HCT116 (cell line): ENCODE data around the gene TRPM3. TPM values are rescaled to one million over a fixed set of nuclear protein-coding genes. Genes with fewer than 3 reads are reported as not detected.

Experiments used
- ATAC-seq: fragments of 200-7000 bp; cut with Tn5 transposase; 2 replicates; pipeline ENCODE4 v1.9.1; 2020; ENCODE audit warnings: mild to moderate bottlenecking, moderate library complexity
- BruUV-seq: library from RNA; stranded (reverse); fragments of 400-500 nt; replicated peaks from 2 replicates; lab custom pipeline; 2021; lab: Mats Ljungman, UMichigan
- CTCF ChIA-PET: fragments of 300-600 bp; sonication (Branson Sonifier 250); formaldehyde crosslinking; loops from one replicate; lab custom pipeline; 2021; ENCODE audit warnings: antibody characterized with exemption; lab: Charles Lee
- POLR2A ChIA-PET: fragments of 300-600, 350-600 bp; sonication (Branson Sonifier 250); formaldehyde crosslinking; loops from one replicate; lab custom pipeline; 2021; ENCODE audit warnings: antibody characterized with exemption; lab: Charles Lee
- RAD21 ChIA-PET, 2 experiments: fragments of 300-600 bp; sonication (Branson Sonifier 250); formaldehyde crosslinking; loops; one replicate each; lab custom pipeline; 2023; ENCODE audit warnings: low total read pairs in 2 of 2; ENCODE audit not compliant: uncharacterized antibody in 2 of 2, unreplicated experiment in 2 of 2, low non-redundant PET in 1 of 2; lab: Charles Lee
- DNase-seq: peaks from one replicate; pipeline ENCODE4 v3.0.0-alpha.2; 2010; ENCODE audit warnings: low read depth, low spot score
- H2AFZ ChIP-seq: fragments of 200-600 bp; shearing (Covaris generic), sonication (generic); 2 replicates; pipeline ENCODE4 v1.6.1; 2017; ENCODE audit warnings: low read depth, mixed run types, mixed read lengths, antibody characterized with exemption, low read length; ENCODE audit not compliant: poor library complexity, severe bottlenecking
- H3K27ac ChIP-seq: 2 replicates; pipeline ENCODE4 v1.5.1; 2012; ENCODE audit warnings: low read depth, low read length
- H3K27me3 ChIP-seq: fragments of 200-600 bp; sonication (generic); 2 replicates; pipeline ENCODE4 v1.6.1; 2016; ENCODE audit warnings: mixed run types, low read length, mixed read lengths; ENCODE audit not compliant: insufficient read depth
- H3K36me3 ChIP-seq, 2 experiments: fragments of 200-500 bp in 1 of 2; fragments of 200-600 bp in 1 of 2; sonication (Bioruptor generic) in 1 of 2; sonication (generic) in 1 of 2; 2 replicates each; pipeline versions ENCODE4 v1.5.1 to v1.6.1; 2014 to 2016; ENCODE audit warnings: low read length in 2 of 2, inconsistent platforms in 1 of 2, mixed read lengths in 1 of 2, mixed run types in 1 of 2; ENCODE audit not compliant: insufficient read depth in 2 of 2, control insufficient read depth in 1 of 2
- H3K4me1 ChIP-seq, 2 experiments: fragments of 200-600 bp in 1 of 2; sonication (generic) in 1 of 2; 2 replicates each; pipeline versions ENCODE4 v1.5.1 to v1.6.1; 2012 to 2017; ENCODE audit warnings: low read length in 2 of 2, inconsistent platforms in 1 of 2, mild to moderate bottlenecking in 1 of 2, mixed read lengths in 1 of 2, mixed run types in 1 of 2, moderate library complexity in 1 of 2; ENCODE audit not compliant: insufficient read depth in 2 of 2, control insufficient read depth in 1 of 2
- H3K4me2 ChIP-seq: fragments of 200-600 bp; sonication (generic); 2 replicates; pipeline ENCODE4 v1.6.1; 2017; ENCODE audit warnings: mixed run types, low read length, mixed read lengths
- H3K4me3 ChIP-seq, 2 experiments: fragments of 200-600 bp in 1 of 2; sonication (generic) in 1 of 2; replicated peaks in 1 of 2; 2 replicates each; pipeline ENCODE4 v1.5.1; 2011 to 2016; ENCODE audit warnings: low read length in 2 of 2, control low read depth in 1 of 2, low read depth in 1 of 2, mild to moderate bottlenecking in 1 of 2, mixed read lengths in 1 of 2, mixed run types in 1 of 2
- H3K79me2 ChIP-seq: fragments of 200-600 bp; sonication (generic); 2 replicates; pipeline ENCODE4 v1.6.1; 2017; ENCODE audit warnings: mild to moderate bottlenecking, mixed run types, low read length, moderate library complexity, mixed read lengths; ENCODE audit not compliant: insufficient read depth
- H3K9ac ChIP-seq: fragments of 200-600 bp; sonication (generic); 2 replicates; pipeline ENCODE4 v1.6.1; 2016; ENCODE audit warnings: low read length, mixed read lengths
- H3K9me2 ChIP-seq: fragments of 200-600 bp; sonication (generic), shearing (Covaris generic); 2 replicates; pipeline ENCODE4 v1.6.1; 2017; ENCODE audit warnings: mixed run types, mild to moderate bottlenecking, moderate library complexity; ENCODE audit not compliant: insufficient read depth
- H3K9me3 ChIP-seq, 2 experiments: fragments of 200-500 bp in 1 of 2; fragments of 200-600 bp in 1 of 2; sonication (Bioruptor generic) in 1 of 2; sonication (generic) in 1 of 2; 2 replicates each; pipeline ENCODE4 v1.6.1; 2014 to 2017; ENCODE audit warnings: low read length in 2 of 2, mixed read lengths in 2 of 2, inconsistent platforms in 1 of 2, low read depth in 1 of 2, mild to moderate bottlenecking in 1 of 2, mixed run types in 1 of 2, moderate library complexity in 1 of 2; ENCODE audit not compliant: control insufficient read depth in 1 of 2, insufficient read depth in 1 of 2
- H4K20me1 ChIP-seq: fragments of 200-600 bp; sonication (generic), shearing (Covaris generic); 2 replicates; pipeline ENCODE4 v1.6.1; 2017; ENCODE audit warnings: mixed run types, mild to moderate bottlenecking, moderate library complexity; ENCODE audit not compliant: insufficient read depth
- CEBPB ChIP-seq: IDR thresholded peaks from 2 replicates; pipeline ENCODE4 v1.6.1; 2012; ENCODE audit warnings: low read depth
- ELF1 ChIP-seq: IDR thresholded peaks from 2 replicates; pipeline ENCODE4 v1.6.1; 2012; ENCODE audit warnings: low read depth, borderline replicate concordance
- EZH2 ChIP-seq: fragments of 200-600 bp; sonication (generic); IDR thresholded peaks from 2 replicates; pipeline ENCODE4 v1.6.1; 2017; ENCODE audit warnings: antibody characterized with exemption, mixed run types
- JUND ChIP-seq: IDR thresholded peaks from 2 replicates; pipeline ENCODE4 v1.6.1; 2012
- POLR2A ChIP-seq: IDR thresholded peaks from 2 replicates; pipeline ENCODE4 v1.7.0; 2011; ENCODE audit warnings: borderline replicate concordance; ENCODE audit not compliant: insufficient read depth, insufficient read length; ENCODE audit errors: extremely low read depth
- SP1 ChIP-seq: IDR thresholded peaks from 2 replicates; pipeline ENCODE4 v1.6.1; 2012; ENCODE audit warnings: low read depth
- YY1 ChIP-seq: IDR thresholded peaks from 2 replicates; pipeline ENCODE4 v1.6.1; 2011; ENCODE audit warnings: low read length, low read depth, moderate library complexity, mild to moderate bottlenecking; ENCODE audit not compliant: insufficient replicate concordance; ENCODE audit errors: extremely low read depth
- intact Hi-C: fragments of 100-400 bp; cut with micrococcal nuclease; formaldehyde crosslinking; loops from 2 replicates; pipeline ENCODE4 v1.10.0; 2022
- total RNA-seq: library from RNA; stranded (reverse); gene quantifications from one replicate; pipeline ENCODE4 v1.2.1, GENCODE V29; 2021; ENCODE audit not compliant: unreplicated experiment
- TF ChIP-seq, protein P1 (sequence below): IDR thresholded peaks from 2 replicates; pipeline ENCODE4 v1.6.1; 2011; ENCODE audit warnings: mild to moderate bottlenecking, low read length, moderate library complexity; ENCODE audit not compliant: insufficient replicate concordance; ENCODE audit errors: extremely low read depth

The TRPM3 gene
- total RNA-seq, 1 experiment from 2014 or later, result not detected

GRCh38 chr9:70861797-70862196 is 259.6 kb downstream of the TRPM3 start:
- intact Hi-C loops, result no loop called here
- H3K4me2 ChIP-seq, result no peak overlapping the region
- no peaks in the 10 kb centered on the region for H3K4me1 ChIP-seq
- no peaks in the 10 kb centered on the region for H3K9me3 ChIP-seq
- H3K4me3 ChIP-seq, result no peak overlapping the region
- no TSS peak for BruUV-seq
- no peak overlapping the region for H3K9ac ChIP-seq
- ChIA-PET CTCF (no interaction called here), RAD21 (no interaction called here), POLR2A (no interaction called here)
- no peak for TF ChIP-seq YY1
- TF ChIP-seq CEBPB, result no peak
- TF ChIP-seq SP1, result no peak
- no peak for TF ChIP-seq JUND
- H3K27me3 ChIP-seq, result peaks cover 82% of the 10 kb centered on the region
- no peaks in the 10 kb centered on the region for H3K79me2 ChIP-seq
- ATAC-seq (no peak), DNase-seq (no peak)
- H3K27ac ChIP-seq, result no peak overlapping the region
- H2AFZ ChIP-seq, result no peak overlapping the region
- no peaks in the 10 kb centered on the region for H3K36me3 ChIP-seq
- H3K9me2 ChIP-seq, result no peaks in the 10 kb centered on the region
- no peaks in the 10 kb centered on the region for H4K20me1 ChIP-seq

DNA sequence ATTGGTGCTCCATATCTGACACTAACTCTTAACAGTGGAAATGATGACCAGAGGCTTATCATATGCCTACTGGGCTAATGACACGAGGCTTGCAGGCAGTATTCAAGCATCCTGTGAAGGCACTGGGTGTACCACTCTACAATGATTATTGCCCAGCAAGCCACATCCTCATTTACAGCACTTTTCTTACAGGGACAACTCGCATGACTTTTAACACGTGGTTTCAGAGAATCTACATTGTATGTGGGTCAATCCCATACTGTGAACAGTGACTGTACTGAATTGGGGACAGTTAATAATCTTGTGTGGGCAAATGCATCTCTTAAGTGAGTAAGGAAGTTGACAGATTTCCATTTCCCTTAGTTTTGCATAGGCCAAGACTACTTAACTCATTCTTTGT is 260.0 kb downstream of the TRPM3 start:
- no peak overlapping the region for H3K9ac ChIP-seq
- DNase-seq (no peak), ATAC-seq (no peak)
- ChIA-PET RAD21 (no interaction called here), POLR2A (no interaction called here), CTCF (no interaction called here)
- H3K9me3 ChIP-seq, result no peaks in the 10 kb centered on the region
- no peaks in the 10 kb centered on the region for H3K9me2 ChIP-seq
- no peak overlapping the region for H3K4me3 ChIP-seq
- no TSS peak for BruUV-seq
- H3K4me1 ChIP-seq, result no peaks in the 10 kb centered on the region
- H3K79me2 ChIP-seq, result no peaks in the 10 kb centered on the region
- no peak overlapping the region for H3K27ac ChIP-seq
- no peak overlapping the region for H3K4me2 ChIP-seq
- TF ChIP-seq ELF1 (no peak), POLR2A (no peak), EZH2 (0 out of 2 replicates have a peak, but pooled peaks have one; percentile 5), SP1 (no peak)
- TF ChIP-seq, protein P1, sequence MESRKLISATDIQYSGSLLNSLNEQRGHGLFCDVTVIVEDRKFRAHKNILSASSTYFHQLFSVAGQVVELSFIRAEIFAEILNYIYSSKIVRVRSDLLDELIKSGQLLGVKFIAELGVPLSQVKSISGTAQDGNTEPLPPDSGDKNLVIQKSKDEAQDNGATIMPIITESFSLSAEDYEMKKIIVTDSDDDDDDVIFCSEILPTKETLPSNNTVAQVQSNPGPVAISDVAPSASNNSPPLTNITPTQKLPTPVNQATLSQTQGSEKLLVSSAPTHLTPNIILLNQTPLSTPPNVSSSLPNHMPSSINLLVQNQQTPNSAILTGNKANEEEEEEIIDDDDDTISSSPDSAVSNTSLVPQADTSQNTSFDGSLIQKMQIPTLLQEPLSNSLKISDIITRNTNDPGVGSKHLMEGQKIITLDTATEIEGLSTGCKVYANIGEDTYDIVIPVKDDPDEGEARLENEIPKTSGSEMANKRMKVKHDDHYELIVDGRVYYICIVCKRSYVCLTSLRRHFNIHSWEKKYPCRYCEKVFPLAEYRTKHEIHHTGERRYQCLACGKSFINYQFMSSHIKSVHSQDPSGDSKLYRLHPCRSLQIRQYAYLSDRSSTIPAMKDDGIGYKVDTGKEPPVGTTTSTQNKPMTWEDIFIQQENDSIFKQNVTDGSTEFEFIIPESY, result no peak
- TF ChIP-seq, all 23 proteins: peak for 1
- no peak overlapping the region for H2AFZ ChIP-seq
- intact Hi-C loops, result no loop called here
- H3K36me3 ChIP-seq, result no peaks in the 10 kb centered on the region
- H4K20me1 ChIP-seq, result no peaks in the 10 kb centered on the region
- peaks cover 82% of the 10 kb centered on the region for H3K27me3 ChIP-seq
